BLaER1 (cell line): ENCODE results near the gene PPP1R27.
"Not testable (repeated sequence)": the region's sequence is repeated elsewhere in the genome, so short reads cannot be mapped to it uniquely, and the experiment has no call there.

ENCODE experiments used
- H3K27ac ChIP-seq: shearing (Covaris generic); formaldehyde crosslinking; 2 replicates; pipeline ENCODE4 v1.8.1; 2022
- H3K27me3 ChIP-seq: shearing (Covaris generic); formaldehyde crosslinking; 2 replicates; pipeline ENCODE4 v1.8.1; 2022
- H3K36me3 ChIP-seq: shearing (Covaris generic); formaldehyde crosslinking; 2 replicates; pipeline ENCODE4 v1.8.1; 2022
- H3K4me1 ChIP-seq: shearing (Covaris generic); formaldehyde crosslinking; 2 replicates; pipeline ENCODE4 v1.8.1; 2022
- H3K4me2 ChIP-seq: shearing (Covaris generic); formaldehyde crosslinking; 2 replicates; pipeline ENCODE4 v1.8.1; 2022
- H3K4me3 ChIP-seq: shearing (Covaris generic); formaldehyde crosslinking; 2 replicates; pipeline ENCODE4 v1.8.1; 2022
- H3K9ac ChIP-seq: shearing (Covaris generic); formaldehyde crosslinking; 2 replicates; pipeline ENCODE4 v1.8.1; 2022
- H3K9me3 ChIP-seq: shearing (Covaris generic); formaldehyde crosslinking; 2 replicates; pipeline ENCODE4 v1.8.1; 2022
- H4K20me1 ChIP-seq: shearing (Covaris generic); formaldehyde crosslinking; 2 replicates; pipeline ENCODE4 v1.8.1; 2022
- Cebpa-rat ChIP-seq: shearing (Covaris generic); IDR thresholded peaks from 2 replicates; pipeline ENCODE4 v1.8.1; 2022

Gene PPP1R27

GRCh38 chr17:81842725-81843504, 8.1 kb upstream of the PPP1R27 start:
- Histone ChIP-seq H3K27me3 (no peaks in the 10 kb centered on the region), H4K20me1 (peaks cover 36% of the 10 kb centered on the region), H3K4me3 (no peak overlapping the region), H3K36me3 (peaks cover 57% of the 10 kb centered on the region), H3K9ac (no peak overlapping the region), H3K4me2 (no peak overlapping the region), H3K9me3 (no peaks in the 10 kb centered on the region), H3K4me1 (peaks cover 42% of the 10 kb centered on the region), H3K27ac (no peak overlapping the region)
- TF ChIP-seq Cebpa-rat: no peak

GRCh38 chr17:81842378-81842724, 7.5 kb upstream of the PPP1R27 start:
- peak overlapping the region; percentile 73; the same call in 1 of the 2 replicates for H3K4me2 ChIP-seq
- peaks cover 51% of the 10 kb centered on the region for H3K36me3 ChIP-seq
- no peak overlapping the region for H3K4me3 ChIP-seq
- H3K27me3 ChIP-seq: no peaks in the 10 kb centered on the region
- no peaks in the 10 kb centered on the region for H3K9me3 ChIP-seq
- H3K27ac ChIP-seq: no peak overlapping the region; the same call in 1 of the 2 replicates
- H3K9ac ChIP-seq: no peak overlapping the region
- peaks cover 34% of the 10 kb centered on the region for H4K20me1 ChIP-seq
- no peak for TF ChIP-seq Cebpa-rat
- peaks cover 47% of the 10 kb centered on the region for H3K4me1 ChIP-seq

- Histone ChIP-seq H4K20me1 (peaks cover 31% of the 10 kb centered on the region), H3K27ac (peak overlapping the region; percentile 60; the same call in 1 of the 2 replicates), H3K9ac (peak overlapping the region; percentile 61), H3K27me3 (no peaks in the 10 kb centered on the region), H3K4me3 (no peak overlapping the region), H3K4me2 (peak overlapping the region; percentile 73), H3K4me1 (peaks cover 47% of the 10 kb centered on the region), H3K36me3 (peaks cover 46% of the 10 kb centered on the region), H3K9me3 (no peaks in the 10 kb centered on the region)
- no peak for TF ChIP-seq Cebpa-rat
Measured at GRCh38 chr17:81841866-81842265, 7.0 kb upstream of the PPP1R27 start.

- peaks cover 47% of the 10 kb centered on the region for H3K4me1 ChIP-seq
- H3K27ac ChIP-seq: peak overlapping the region; percentile 60
- peak overlapping the region; percentile 73 for H3K4me2 ChIP-seq
- H3K36me3 ChIP-seq: peaks cover 39% of the 10 kb centered on the region
- H3K27me3 ChIP-seq: no peaks in the 10 kb centered on the region
- no peak for TF ChIP-seq Cebpa-rat
- H3K9me3 ChIP-seq: no peaks in the 10 kb centered on the region
- H3K9ac ChIP-seq: peak overlapping the region; percentile 61
- peaks cover 30% of the 10 kb centered on the region for H4K20me1 ChIP-seq
- H3K4me3 ChIP-seq: no peak overlapping the region
Measured at GRCh38 chr17:81840826-81841778, 6.3 kb upstream of the PPP1R27 start.

- H3K4me1 ChIP-seq: peaks cover 51% of the 10 kb centered on the region
- not testable (repeated sequence) for H3K27me3 ChIP-seq, H3K9me3 ChIP-seq, H3K4me3 ChIP-seq, H3K27ac ChIP-seq, H3K9ac ChIP-seq
- peaks cover 26% of the 10 kb centered on the region for H4K20me1 ChIP-seq
- peaks cover 28% of the 10 kb centered on the region for H3K36me3 ChIP-seq
- H3K4me2 ChIP-seq: peak overlapping the region; percentile 73
Measured at GRCh38 chr17:81840059-81840458, 5.2 kb upstream of the PPP1R27 start.

GRCh38 chr17:81839301-81839700, 4.5 kb upstream of the PPP1R27 start:
- Histone ChIP-seq H3K9me3 (no peaks in the 10 kb centered on the region), H3K4me3 (no peak overlapping the region), H3K4me2 (peak overlapping the region; percentile 61), H3K4me1 (peaks cover 57% of the 10 kb centered on the region), H3K27ac (peak overlapping the region; percentile 35; the same call in 1 of the 2 replicates), H3K36me3 (peaks cover 21% of the 10 kb centered on the region), H4K20me1 (peaks cover 20% of the 10 kb centered on the region), H3K27me3 (no peaks in the 10 kb centered on the region), H3K9ac (peak overlapping the region; percentile 29; the same call in 1 of the 2 replicates)
- no peak for TF ChIP-seq Cebpa-rat

GRCh38 chr17:81838753-81839255, 4.0 kb upstream of the PPP1R27 start:
- peaks cover 62% of the 10 kb centered on the region for H3K4me1 ChIP-seq
- TF ChIP-seq Cebpa-rat: no peak
- H3K4me3 ChIP-seq: no peak overlapping the region
- peaks cover 15% of the 10 kb centered on the region for H4K20me1 ChIP-seq
- H3K36me3 ChIP-seq: peaks cover 16% of the 10 kb centered on the region
- H3K9ac ChIP-seq: peak overlapping the region; percentile 29; the same call in 1 of the 2 replicates
- H3K27ac ChIP-seq: peak overlapping the region; percentile 35; the same call in 1 of the 2 replicates
- H3K27me3 ChIP-seq: no peaks in the 10 kb centered on the region
- H3K4me2 ChIP-seq: peak overlapping the region; percentile 61
- H3K9me3 ChIP-seq: no peaks in the 10 kb centered on the region

- Histone ChIP-seq H3K4me2 (no peak overlapping the region), H3K27ac (no peak overlapping the region), H3K27me3 (no peaks in the 10 kb centered on the region), H3K4me3 (no peak overlapping the region), H3K36me3 (peaks cover 4% of the 10 kb centered on the region), H3K4me1 (peaks cover 67% of the 10 kb centered on the region), H3K9ac (peak overlapping the region; percentile 14; the same call in 1 of the 2 replicates), H4K20me1 (peaks cover 3% of the 10 kb centered on the region; the same call in 1 of the 2 replicates), H3K9me3 (no peaks in the 10 kb centered on the region)
- 0 out of 2 replicates have a peak, but pooled peaks have one; percentile 48 for TF ChIP-seq Cebpa-rat
Measured at GRCh38 chr17:81837641-81838040, 2.8 kb upstream of the PPP1R27 start.

- H3K27ac ChIP-seq: peak overlapping the region; percentile 97
- peak overlapping the region; percentile 92 for H3K9ac ChIP-seq
- no peaks in the 10 kb centered on the region for H3K27me3 ChIP-seq
- H3K4me2 ChIP-seq: peak overlapping the region; percentile 96
- peaks cover 67% of the 10 kb centered on the region for H3K4me1 ChIP-seq
- peak overlapping the region; percentile 91 for H3K4me3 ChIP-seq
- no peaks in the 10 kb centered on the region for H3K36me3 ChIP-seq
- H3K9me3 ChIP-seq: no peaks in the 10 kb centered on the region
- H4K20me1 ChIP-seq: peaks cover 6% of the 10 kb centered on the region; the same call in 1 of the 2 replicates
- no peak for TF ChIP-seq Cebpa-rat
Measured at GRCh38 chr17:81833921-81834830, 674 bp downstream of the PPP1R27 start.
